ENCODE results near the gene HIPK2.

DNA sequence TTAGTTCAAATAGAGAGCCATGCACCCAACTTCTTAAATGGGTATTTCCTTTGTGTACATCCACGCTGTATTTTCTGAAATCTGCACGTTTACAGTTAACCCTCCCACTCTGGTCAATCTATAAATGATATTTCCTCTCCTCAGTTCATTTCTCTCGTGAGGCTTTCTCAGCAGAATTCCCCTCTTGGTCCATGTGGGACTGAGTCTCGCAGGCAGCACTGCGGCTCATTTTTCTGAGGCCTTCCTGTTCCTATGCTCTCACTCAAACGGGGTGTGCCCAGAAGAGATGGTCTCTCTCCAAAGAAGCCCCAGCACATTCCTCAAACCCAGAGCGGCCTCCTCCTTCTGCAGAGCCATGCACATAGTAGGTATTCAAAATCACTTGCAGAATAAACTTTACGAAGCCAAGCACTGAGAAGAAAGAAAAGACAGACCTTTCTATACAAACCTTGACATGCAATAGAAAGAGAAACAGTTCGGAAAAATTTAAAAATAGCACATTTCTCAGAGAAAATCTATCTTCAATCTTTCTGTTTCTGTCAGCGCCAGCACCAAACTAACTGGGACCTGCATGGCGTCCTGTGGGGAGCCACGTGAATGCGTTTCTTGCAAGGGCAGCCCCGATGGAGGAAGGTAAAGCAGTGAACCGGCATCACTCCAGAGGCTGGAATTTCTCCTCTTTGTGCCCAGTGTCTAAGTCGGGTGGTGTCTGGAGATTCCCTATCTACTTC lies 77.1 kb downstream of the HIPK2 start:
- TF ChIP-seq CTCF (IDR thresholded peaks at IDR 0.05; ENCODE audit: poor library complexity) (no peak), EZH2 (IDR thresholded peaks at IDR 0.05; ENCODE audit: borderline replicate concordance) (no peak)

Measured in hepatocyte (in vitro differentiated cells).